Adrenal gland (tissue), 12 donors: Measurements from ENCODE around the gene MFN2. TPM values are rescaled to one million over a fixed set of nuclear protein-coding genes. Genes with fewer than 3 reads are reported as not detected.
"Not testable (repeated sequence)": the region's sequence is repeated elsewhere in the genome, so short reads cannot be mapped to it uniquely, and the experiment has no call there.

Source experiments
- DNase-seq, 7 donors: peaks; one replicate each; pipeline ENCODE4 v3.0.0-alpha.2; 2019 to 2020
- H3K27ac ChIP-seq, 5 donors: fragments of 200-600 bp; sonication (generic) in 4 of 5; 1 replicate in 3 of 5; 2 replicates in 2 of 5; pipeline versions ENCODE4 v1.5.1 to v1.8.0; 2016 to 2020; ENCODE audit warnings: mild to moderate bottlenecking in 1 of 5
- H3K27me3 ChIP-seq: fragments of 200-600 bp; 2 replicates; pipeline ENCODE4 v1.8.0; 2021
- H3K36me3 ChIP-seq, 2 donors: fragments of 200-600 bp; replicated peaks in 1 of 2; 1 replicate in 1 of 2; 2 replicates in 1 of 2; pipeline versions ENCODE4 v1.5.1 to v1.8.0; 2018 to 2022
- H3K4me1 ChIP-seq, 2 donors: fragments of 200-600 bp; replicated peaks in 1 of 2; 1 replicate in 1 of 2; 2 replicates in 1 of 2; pipeline versions ENCODE4 v1.5.1 to v1.8.0; 2018 to 2021
- H3K4me3 ChIP-seq, 4 donors: fragments of 200-600 bp; sonication (generic) in 3 of 4; one replicate each; pipeline ENCODE4 v1.5.1; 2016 to 2018
- H3K9me3 ChIP-seq, 3 donors: fragments of 200-600 bp; sonication (generic) in 1 of 3; replicated peaks in 1 of 3; 1 replicate in 2 of 3; 2 replicates in 1 of 3; pipeline versions ENCODE4 v1.5.1 to v1.8.0; 2016 to 2021
- POLR2A ChIP-seq, 2 donors: fragments of 450-650 bp; IDR thresholded peaks; one replicate each; pipeline ENCODE4 v1.6.1; 2017; ENCODE audit warnings: antibody characterized with exemption in 2 of 2, mild to moderate bottlenecking in 2 of 2, moderate library complexity in 1 of 2
- WGBS, 4 donors: extraction: QIAGEN DNeasy Blood & Tissue Kit in 2 of 4; methylation state at CpG; one replicate each; pipeline versions ENCODE4 v1.1.5 to v1.1.7; 2013 to 2017; 5-methylcytosine and 5-hydroxymethylcytosine counted together
- intact Hi-C, 2 donors: fragments of 100-400 bp; cut with DNase I; formaldehyde crosslinking; loops; one replicate each; pipeline versions ENCODE4 v1.14.1 to v1.15.0; 2022 to 2023
- polyA plus RNA-seq, 3 donors: library from polyadenylated mRNA; stranded (reverse); fragments of 200-250 nt in 2 of 3; fragments of 350-450 nt in 1 of 3; fragmentation: Illumina TruSeq in 1 of 3; extraction: RNeasy Lipid Tissue Mini Kit (QIAGEN cat#74804) in 1 of 3; gene quantifications; one replicate each; pipeline ENCODE4 v1.2.3, GENCODE V29; 2013 to 2014
- total RNA-seq, 9 donors: library from RNA; depleted of rRNA in 4 of 9; stranded (reverse); fragments of >200 nt in 4 of 9; fragments of 120-200 nt in 1 of 9; fragmentation: NEBNext Ultra II Directional in 1 of 9; extraction: Animal tissue kit (Norgen Biotek cat#: 25700) in 1 of 9; gene quantifications; one replicate each; pipeline versions ENCODE4 v1.1.0 to v1.2.4, GENCODE V29; 2013 to 2023
- TF ChIP-seq, protein P1 (sequence below), 6 experiments: fragments of 450-650 bp in 4 of 6; fragments of 200-600 bp in 2 of 6; sonication (generic) in 1 of 6; IDR thresholded peaks; 1 replicate in 5 of 6; 2 replicates in 1 of 6; pipeline versions ENCODE4 v1.5.1 to v1.8.0; 2016 to 2021; ENCODE audit warnings: antibody characterized with exemption in 6 of 6, mild to moderate bottlenecking in 2 of 6, moderate library complexity in 1 of 6
- donor health status: healthy with polysubstance abuse.
- donor health status: Bipolar disorder and iron deficiency.
- donor health status: DM: yes; HTN: yes; CAD: no.
- donor health status: DM: no; HTN: no; CAD: no.
- donor health status: DM: no; HTN: no; CAD: no.
- donor health status: DM: yes; HTN: yes; CAD: no.

Gene MFN2
- total and polyA plus RNA-seq, 12 donors: 26.6 to 103 (median 63.5) TPM

DNA sequence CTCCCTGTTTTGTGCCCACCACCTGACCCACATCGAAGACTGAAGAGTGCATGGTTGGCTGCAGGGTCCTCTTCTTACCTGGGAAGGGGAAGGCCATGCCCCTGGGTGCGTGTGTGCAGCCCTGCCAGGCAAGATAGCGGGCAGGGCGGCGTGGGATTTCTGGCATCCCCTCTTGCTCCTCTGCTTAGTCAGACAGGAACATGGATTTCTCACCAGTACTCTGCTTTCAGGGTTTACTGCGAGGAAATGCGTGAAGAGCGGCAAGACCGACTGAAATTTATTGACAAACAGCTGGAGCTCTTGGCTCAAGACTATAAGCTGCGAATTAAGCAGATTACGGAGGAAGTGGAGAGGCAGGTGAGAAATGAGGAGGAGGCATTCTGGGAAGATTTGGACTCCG lies 23.5 kb downstream of the MFN2 start:
- no peak overlapping the region for H3K4me3 ChIP-seq
- intact Hi-C loops: no loop called here
- DNase-seq: no peak
- H3K27ac ChIP-seq: no peak overlapping the region
- H3K9me3 ChIP-seq: no peaks in the 10 kb centered on the region
- 93 to 97% (median 95%) methylated on average over 12 of the region's 12 CpGs for WGBS, 4 donors
- no peaks in the 10 kb centered on the region for H3K27me3 ChIP-seq
- H3K4me1 ChIP-seq: no peaks in the 10 kb centered on the region
- H3K36me3 ChIP-seq: peaks cover 0 to 87% of the 10 kb centered on the region in 2 donors
- TF ChIP-seq POLR2A (IDR thresholded peaks at IDR 0.05): no peak
- TF ChIP-seq, protein P1, sequence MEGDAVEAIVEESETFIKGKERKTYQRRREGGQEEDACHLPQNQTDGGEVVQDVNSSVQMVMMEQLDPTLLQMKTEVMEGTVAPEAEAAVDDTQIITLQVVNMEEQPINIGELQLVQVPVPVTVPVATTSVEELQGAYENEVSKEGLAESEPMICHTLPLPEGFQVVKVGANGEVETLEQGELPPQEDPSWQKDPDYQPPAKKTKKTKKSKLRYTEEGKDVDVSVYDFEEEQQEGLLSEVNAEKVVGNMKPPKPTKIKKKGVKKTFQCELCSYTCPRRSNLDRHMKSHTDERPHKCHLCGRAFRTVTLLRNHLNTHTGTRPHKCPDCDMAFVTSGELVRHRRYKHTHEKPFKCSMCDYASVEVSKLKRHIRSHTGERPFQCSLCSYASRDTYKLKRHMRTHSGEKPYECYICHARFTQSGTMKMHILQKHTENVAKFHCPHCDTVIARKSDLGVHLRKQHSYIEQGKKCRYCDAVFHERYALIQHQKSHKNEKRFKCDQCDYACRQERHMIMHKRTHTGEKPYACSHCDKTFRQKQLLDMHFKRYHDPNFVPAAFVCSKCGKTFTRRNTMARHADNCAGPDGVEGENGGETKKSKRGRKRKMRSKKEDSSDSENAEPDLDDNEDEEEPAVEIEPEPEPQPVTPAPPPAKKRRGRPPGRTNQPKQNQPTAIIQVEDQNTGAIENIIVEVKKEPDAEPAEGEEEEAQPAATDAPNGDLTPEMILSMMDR (IDR thresholded peaks at IDR 0.05): no peak

DNA sequence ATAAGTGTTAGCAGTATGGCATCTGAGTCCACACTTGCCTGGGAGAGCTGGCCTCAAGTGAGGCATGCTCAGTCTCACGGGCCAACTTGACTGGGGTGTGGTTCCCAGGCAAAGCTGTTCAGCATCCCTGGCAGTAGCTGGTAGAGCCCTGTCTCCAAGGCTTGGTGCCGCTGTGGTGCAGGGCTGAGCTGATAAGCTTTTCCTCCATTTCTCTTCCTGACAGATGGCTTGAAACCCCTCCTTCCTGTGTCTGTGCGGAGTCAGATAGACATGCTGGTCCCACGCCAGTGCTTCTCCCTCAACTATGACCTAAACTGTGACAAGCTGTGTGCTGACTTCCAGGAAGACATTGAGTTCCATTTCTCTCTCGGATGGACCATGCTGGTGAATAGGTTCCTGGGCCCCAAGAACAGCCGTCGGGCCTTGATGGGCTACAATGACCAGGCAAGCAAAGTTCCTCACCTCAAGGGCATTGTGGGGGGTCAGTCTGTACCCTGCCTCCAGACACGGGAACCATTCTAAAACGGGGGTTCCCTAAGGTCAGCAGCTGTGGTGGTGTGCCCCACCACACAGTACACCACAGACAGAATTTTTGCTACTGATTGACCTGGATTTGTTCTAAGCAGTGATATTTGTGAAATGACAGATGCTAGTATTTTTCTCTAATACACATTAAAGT lies 25.4 kb downstream of the MFN2 start:
- Histone ChIP-seq H3K4me1 (no peaks in the 10 kb centered on the region), H3K27me3 (no peaks in the 10 kb centered on the region), H3K27ac (no peak overlapping the region), H3K36me3 (peaks cover 0 to 84% of the 10 kb centered on the region in 2 donors), H3K9me3 (no peaks in the 10 kb centered on the region), H3K4me3 (no peak overlapping the region)
- TF ChIP-seq, protein P1 (IDR thresholded peaks at IDR 0.05): no peak
- TF ChIP-seq POLR2A (IDR thresholded peaks at IDR 0.05): no peak
- intact Hi-C loops: no loop called here
- 78 to 86% (median 82%) methylated on average over 6 to 9 of the region's 9 CpGs for WGBS, 4 donors
- DNase-seq: peak in 3 of 7 donors; percentile 33 to 61 (median 50)

DNA sequence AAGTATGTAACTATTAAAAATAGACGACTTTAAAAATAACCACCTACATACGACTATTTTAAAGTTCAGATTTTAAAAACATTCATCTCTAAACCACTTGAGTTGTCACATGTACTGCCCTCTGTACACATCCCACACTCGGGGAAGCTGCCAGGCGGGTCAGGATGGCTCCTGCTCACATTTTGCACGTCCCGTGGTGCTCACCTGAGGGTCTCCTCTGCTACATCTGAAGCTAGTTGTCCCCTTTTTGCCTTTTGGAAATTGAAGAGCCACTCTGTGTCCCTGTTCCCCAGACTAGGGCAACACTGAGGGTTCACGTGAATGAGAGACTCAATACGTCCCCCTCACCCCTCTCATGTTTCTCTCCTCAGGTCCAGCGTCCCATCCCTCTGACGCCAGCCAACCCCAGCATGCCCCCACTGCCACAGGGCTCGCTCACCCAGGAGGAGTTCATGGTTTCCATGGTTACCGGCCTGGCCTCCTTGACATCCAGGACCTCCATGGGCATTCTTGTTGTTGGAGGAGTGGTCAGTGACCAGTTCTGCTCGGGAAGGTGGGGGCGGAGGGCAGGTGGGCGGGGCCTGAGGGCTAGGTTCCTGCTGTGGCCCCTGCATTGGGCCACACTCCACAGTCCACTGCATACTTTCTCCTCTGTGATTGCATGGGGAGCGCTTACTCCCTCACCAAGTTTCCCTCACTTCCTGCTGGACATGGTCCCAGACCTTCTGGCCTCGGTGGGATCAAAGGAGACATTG lies 26.1 kb downstream of the MFN2 start:
- DNase-seq: no peak
- H3K27ac ChIP-seq: no peak overlapping the region
- intact Hi-C loops: no loop called here
- no peaks in the 10 kb centered on the region for H3K27me3 ChIP-seq
- H3K36me3 ChIP-seq: peaks cover 0 to 84% of the 10 kb centered on the region in 2 donors
- H3K4me3 ChIP-seq: no peak overlapping the region
- no peaks in the 10 kb centered on the region for H3K4me1 ChIP-seq
- TF ChIP-seq, protein P1 (IDR thresholded peaks at IDR 0.05): no peak
- H3K9me3 ChIP-seq: no peaks in the 10 kb centered on the region
- 84 to 87% (median 85%) methylated on average over 12 to 17 of the region's 17 CpGs for WGBS, 4 donors

DNA sequence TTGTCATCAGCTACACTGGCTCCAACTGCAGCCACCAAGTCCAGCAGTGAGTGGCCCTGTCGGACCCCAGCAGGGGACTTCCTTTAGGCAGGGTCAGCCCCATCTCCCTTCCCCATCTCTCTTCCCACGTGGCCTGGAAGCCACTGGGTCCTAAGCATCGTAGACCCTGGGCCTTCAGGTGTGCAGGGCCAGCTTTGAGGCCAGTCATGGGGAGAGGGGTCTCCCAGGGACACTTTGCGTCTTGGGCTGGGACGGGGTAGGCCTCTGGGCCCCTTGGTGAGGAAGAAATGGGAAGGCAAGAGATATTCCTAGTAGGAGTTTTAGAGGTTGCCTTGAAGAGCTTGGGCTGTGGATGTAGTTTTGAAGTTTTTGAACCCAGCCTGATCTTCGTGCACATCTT lies 27.0 kb downstream of the MFN2 start:
- no peak for TF ChIP-seq POLR2A (IDR thresholded peaks at IDR 0.05)
- Histone ChIP-seq H3K27ac (no peak overlapping the region), H3K4me3 (no peak overlapping the region), H3K27me3 (no peaks in the 10 kb centered on the region), H3K36me3 (peaks cover 0 to 84% of the 10 kb centered on the region in 2 donors), H3K9me3 (no peaks in the 10 kb centered on the region), H3K4me1 (no peaks in the 10 kb centered on the region)
- intact Hi-C loops: no loop called here
- no peak for DNase-seq
- 90 to 95% (median 92%) methylated on average over 6 of the region's 6 CpGs for WGBS, 4 donors

DNA sequence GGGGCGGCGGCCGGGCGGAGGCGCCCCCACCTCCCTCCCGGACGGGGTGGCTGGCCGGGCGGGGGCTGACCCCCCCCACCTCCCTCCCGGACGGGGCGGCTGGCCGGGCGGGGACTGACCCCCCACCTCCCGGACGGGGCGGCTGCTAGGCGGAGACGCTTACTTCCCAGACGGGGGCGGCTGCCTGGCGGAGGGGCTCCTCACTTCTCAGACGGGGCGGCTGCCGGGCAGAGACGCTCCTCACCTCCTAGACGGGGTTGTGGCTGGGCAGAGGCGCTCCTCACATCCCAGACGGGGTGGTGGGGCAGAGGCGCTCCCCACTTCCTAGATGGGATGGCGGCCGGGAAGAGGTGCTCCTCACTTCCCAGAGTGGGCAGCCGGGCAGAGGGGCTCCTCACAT lies 28.1 kb downstream of the MFN2 start:
- H3K4me1 ChIP-seq, H3K4me3 ChIP-seq, DNase-seq, intact Hi-C loops, H3K9me3 ChIP-seq, H3K27me3 ChIP-seq, H3K27ac ChIP-seq: not testable (repeated sequence)
- 93 to 97% (median 95%) methylated on average over 21 to 32 of the region's 33 CpGs; no CpG with 5 or more reads in 1 of the 4 donors for WGBS, 4 donors
- H3K36me3 ChIP-seq: peaks cover 0 to 84% of the 10 kb centered on the region in 2 donors
